Naive thymus-derived CD8-positive, alpha-beta T cell (primary cell): ENCODE data around the gene LSP1. TPM values are rescaled to one million over a fixed set of nuclear protein-coding genes. Genes with fewer than 3 reads are reported as not detected.

Experiments used
- ATAC-seq, 2 donors: fragments of 150-1000 bp; cut with Tn5 transposase in 1 of 2; sonication (Bioruptor Pico), chemical (Tn5 transposase) in 1 of 2; 1 replicate in 1 of 2; 2 replicates in 1 of 2; pipeline ENCODE4 v1.10.0; 2021; ENCODE audit warnings: mild to moderate bottlenecking in 2 of 2, moderate library complexity in 2 of 2
- POLR2A ChIA-PET: fragments of 350-600 bp; sonication (Branson Sonifier 250); formaldehyde crosslinking; loops from one replicate; lab custom pipeline; 2021; ENCODE audit warnings: antibody characterized with exemption; lab: Charles Lee
- DNase-seq, 10 donors: peaks; one replicate each; pipeline versions ENCODE4 v3.0.0 to v3.0.0-alpha.2; 2020 to 2022
- H3K27ac Mint-ChIP-seq, 10 donors: one replicate each; pipeline ENCODE4 v1.8.0; 2020 to 2022; ENCODE audit warnings: mild to moderate bottlenecking in 10 of 10, mixed read lengths in 10 of 10, moderate library complexity in 4 of 10, inconsistent platforms in 1 of 10
- H3K27me3 Mint-ChIP-seq, 5 donors: one replicate each; pipeline ENCODE4 v1.8.0; 2021 to 2022; ENCODE audit warnings: mixed read lengths in 5 of 5
- H3K36me3 Mint-ChIP-seq, 3 donors: one replicate each; pipeline ENCODE4 v1.8.0; 2020 to 2022; ENCODE audit warnings: mixed read lengths in 3 of 3, mild to moderate bottlenecking in 2 of 3, inconsistent platforms in 1 of 3
- H3K4me1 Mint-ChIP-seq, 4 donors: one replicate each; pipeline ENCODE4 v1.8.0; 2021 to 2022; ENCODE audit warnings: mixed read lengths in 4 of 4
- H3K4me3 Mint-ChIP-seq, 10 donors: one replicate each; pipeline ENCODE4 v1.8.0; 2020 to 2022; ENCODE audit warnings: mild to moderate bottlenecking in 10 of 10, mixed read lengths in 10 of 10, moderate library complexity in 6 of 10, inconsistent platforms in 1 of 10
- H3K9me3 Mint-ChIP-seq, 9 donors: one replicate each; pipeline ENCODE4 v1.8.0; 2020 to 2022; ENCODE audit warnings: mixed read lengths in 9 of 9, mild to moderate bottlenecking in 3 of 9, inconsistent platforms in 1 of 9, moderate library complexity in 1 of 9
- polyA plus RNA-seq, 3 donors: library from polyadenylated mRNA; unstranded; fragments of 300-500 nt; fragmentation: Illumina TruSeq; gene quantifications; one replicate each; pipeline ENCODE4 v1.2.3, GENCODE V29; 2021
- total RNA-seq, 8 experiments: library from RNA in 2 of 8; stranded (reverse) in 2 of 8; gene quantifications; one replicate each; pipeline ENCODE4 v1.2.3 and lab custom pipeline; 2021 to 2026

The LSP1 gene
- total and polyA plus RNA-seq, 5 experiments from 2014 or later = 287 to 438 (median 326) TPM

DNA sequence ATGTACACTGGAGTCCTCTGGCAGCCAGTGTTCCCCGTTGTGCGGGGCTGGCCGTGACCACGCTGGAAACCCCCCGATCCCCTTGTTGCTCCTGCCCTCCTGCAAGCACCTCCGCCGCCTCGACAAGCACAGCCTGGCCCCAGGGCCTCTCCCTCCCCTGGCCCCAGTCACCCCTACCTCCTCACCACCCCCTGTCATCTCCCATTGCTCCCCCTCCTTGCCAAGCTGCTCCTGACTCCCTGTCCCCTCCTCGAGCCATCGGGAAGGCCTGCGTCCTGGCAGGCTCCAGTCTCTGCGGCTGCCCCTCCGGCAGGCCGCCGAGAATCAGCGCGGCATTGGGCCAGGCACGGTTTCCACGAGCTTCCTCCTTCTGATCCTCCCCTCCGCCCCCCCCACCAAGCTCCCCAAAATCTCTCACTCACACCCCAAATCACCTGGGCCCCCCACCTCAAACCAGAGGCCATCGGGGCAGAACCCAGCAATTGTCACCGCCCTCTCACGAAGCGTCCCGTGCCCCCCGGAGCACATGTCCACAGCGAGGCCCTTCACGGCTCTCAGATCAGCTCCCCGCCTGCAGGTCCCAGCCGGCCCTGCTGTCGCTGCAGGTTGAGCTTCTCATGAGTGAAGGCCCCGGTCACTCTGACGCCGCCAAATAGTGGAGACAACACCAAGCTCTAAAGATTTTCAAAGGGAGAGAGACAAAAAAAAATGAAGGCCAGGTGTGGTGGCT is 5.7 kb upstream of the LSP1 start:
- H3K4me1 Mint-ChIP-seq = peaks cover 37 to 90% (median 87%) of the 10 kb centered on the region in 4 donors
- H3K9me3 Mint-ChIP-seq = no peaks in the 10 kb centered on the region
- ATAC-seq (no peak), DNase-seq (no peak)
- H3K27ac Mint-ChIP-seq = peak overlapping the region in 8 of 10 donors; percentile 43 to 94 (median 83)
- no peaks in the 10 kb centered on the region for H3K27me3 Mint-ChIP-seq
- H3K36me3 Mint-ChIP-seq = no peaks in the 10 kb centered on the region
- POLR2A ChIA-PET = interaction anchor here (1.2 to 12.6 kb wide), 7 partner anchors 8 to 146 kb away, joined by 3 to 163 read pairs (median 5); partner anchors contain the start of gene PRR33
- H3K4me3 Mint-ChIP-seq = peak overlapping the region in 3 of 10 donors; percentile 35 to 64 (median 55)

DNA sequence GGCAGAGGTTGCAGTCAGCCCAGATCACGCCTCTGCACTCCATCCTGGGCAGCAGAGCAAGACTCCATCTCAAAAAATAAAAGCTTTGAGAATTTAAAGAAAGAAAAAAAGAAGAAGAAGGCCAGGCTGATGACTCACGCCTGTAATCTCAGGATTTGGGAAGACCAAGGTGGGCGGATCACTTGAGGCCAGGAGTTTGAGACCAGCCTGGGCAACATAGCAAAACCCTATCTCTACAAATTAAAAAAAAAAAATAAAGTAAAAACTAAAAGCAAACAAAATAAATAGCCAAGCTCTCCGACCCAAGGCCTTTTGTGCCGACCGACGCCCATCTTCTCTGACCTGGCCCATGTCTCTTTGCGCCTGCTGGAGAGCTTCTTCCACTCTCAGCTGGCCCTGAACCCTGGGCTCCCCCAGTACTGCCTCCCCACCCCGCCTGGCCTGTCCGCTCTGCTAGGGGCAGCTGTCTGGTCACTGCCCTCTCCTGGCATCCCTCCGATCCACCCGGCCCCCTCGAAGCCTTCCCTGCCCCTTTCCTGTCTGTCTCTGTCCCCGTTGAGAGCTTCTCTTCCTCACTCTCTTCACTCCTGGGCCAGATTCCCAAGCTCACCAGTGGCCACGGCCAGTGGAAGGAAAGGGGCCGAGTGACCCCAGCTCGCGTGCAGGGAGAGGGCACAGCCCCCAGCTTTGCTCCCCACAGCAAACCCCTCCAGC is 4.8 kb upstream of the LSP1 start:
- no peak for ATAC-seq
- Mint-ChIP-seq H3K4me1 (peaks cover 43 to 96% (median 94%) of the 10 kb centered on the region in 4 donors), H3K27me3 (no peaks in the 10 kb centered on the region), H3K27ac (peak overlapping the region in 9 of 10 donors; percentile 44 to 100 (median 74)), H3K36me3 (peaks cover 0 to 3% (median 0%) of the 10 kb centered on the region in 3 donors), H3K9me3 (no peaks in the 10 kb centered on the region), H3K4me3 (peak overlapping the region in 5 of 10 donors; percentile 6 to 55 (median 15))
- POLR2A ChIA-PET = interaction anchor here (1.2 to 12.6 kb wide), 6 partner anchors 17 to 147 kb away, joined by 3 to 163 read pairs (median 6); partner anchors contain the start of gene PRR33
- no peak for DNase-seq

- H3K4me3 Mint-ChIP-seq = peak overlapping the region in 7 of 10 donors; percentile 6 to 95 (median 18)
- peaks cover 36 to 94% (median 89%) of the 10 kb centered on the region in 4 donors for H3K4me1 Mint-ChIP-seq
- peak overlapping the region; percentile 63 to 100 (median 94) for H3K27ac Mint-ChIP-seq
- peaks cover 0 to 4% (median 0%) of the 10 kb centered on the region in 3 donors for H3K36me3 Mint-ChIP-seq
- no peaks in the 10 kb centered on the region for H3K9me3 Mint-ChIP-seq
- no peak for DNase-seq
- no peak for ATAC-seq
- H3K27me3 Mint-ChIP-seq = no peaks in the 10 kb centered on the region
- POLR2A ChIA-PET = interaction anchor here (1.2 to 12.6 kb wide), 7 partner anchors 8 to 148 kb away, joined by 3 to 163 read pairs (median 5); partner anchors contain the start of gene PRR33
Observed at GRCh38 chr11:1848640-1849430, 4.0 kb upstream of the LSP1 start.

GRCh38 chr11:1851468-1852180 is 1.3 kb upstream of the LSP1 start:
- Mint-ChIP-seq H3K4me1 (peaks cover 15 to 84% (median 81%) of the 10 kb centered on the region in 4 donors), H3K36me3 (peaks cover 0 to 4% (median 0%) of the 10 kb centered on the region in 3 donors), H3K4me3 (peak overlapping the region; percentile 95 to 100 (median 99)), H3K27ac (peak overlapping the region; percentile 94 to 100 (median 98)), H3K9me3 (no peaks in the 10 kb centered on the region), H3K27me3 (no peaks in the 10 kb centered on the region)
- no peak for ATAC-seq
- DNase-seq = no peak
- POLR2A ChIA-PET = interaction anchor here (0.5 to 12.6 kb wide), 22 partner anchors 9 to 454 kb away, joined by 3 to 163 read pairs (median 5); partner anchors contain the start of genes PRR33 and TNNI2

DNA sequence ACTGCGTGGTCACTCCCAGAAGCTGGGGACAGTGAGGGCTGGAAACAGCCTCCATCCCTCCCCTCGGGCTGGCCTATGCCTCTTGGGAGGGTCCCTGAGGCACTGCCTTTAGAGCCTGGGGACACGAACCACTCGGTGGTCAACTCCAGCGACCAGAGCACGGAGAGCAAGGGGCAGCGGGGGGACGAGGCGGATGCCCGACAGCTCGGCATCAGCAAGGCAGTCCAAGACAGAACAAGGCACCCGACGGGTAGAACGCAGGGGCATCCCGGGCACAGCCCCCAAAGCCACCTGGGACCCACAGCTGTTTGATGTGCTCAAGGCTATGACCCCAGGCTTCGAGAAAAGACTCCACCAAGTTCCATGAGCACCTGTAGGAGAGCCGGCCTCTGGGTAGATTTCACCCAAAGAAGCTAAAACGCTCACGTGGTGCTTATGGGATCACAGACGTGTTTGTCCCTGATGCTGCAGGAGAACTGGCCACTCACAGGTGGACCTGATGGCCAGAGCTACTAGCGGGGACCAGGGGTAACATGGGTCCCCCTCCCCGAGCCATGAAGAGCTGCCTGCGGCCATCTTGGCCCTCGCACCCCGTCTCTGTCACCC is 510 bp upstream of the LSP1 start:
- Mint-ChIP-seq H3K27ac (peak overlapping the region; percentile 93 to 100 (median 98)), H3K36me3 (peaks cover 0 to 4% (median 0%) of the 10 kb centered on the region in 3 donors), H3K9me3 (no peaks in the 10 kb centered on the region), H3K4me1 (peaks cover 14 to 78% (median 77%) of the 10 kb centered on the region in 4 donors), H3K4me3 (peak overlapping the region; percentile 95 to 100 (median 99)), H3K27me3 (no peaks in the 10 kb centered on the region)
- peak in 1 of 2 donors; percentile 6 for ATAC-seq
- no peak for DNase-seq
- POLR2A ChIA-PET = interaction anchor here (0.5 to 12.6 kb wide), 16 partner anchors 11 to 148 kb away, joined by 3 to 163 read pairs (median 8); partner anchors contain the start of genes MRPL23, PRR33 and TNNI2

GRCh38 chr11:1853376-1854131 is 670 bp downstream of the LSP1 start:
- POLR2A ChIA-PET = interaction anchor here (0.6 to 12.6 kb wide), 19 partner anchors 8 to 298 kb away, joined by 3 to 163 read pairs (median 8); partner anchors contain the start of genes MRPL23, PRR33 and TNNI2
- H3K27ac Mint-ChIP-seq = peak overlapping the region; percentile 93 to 100 (median 98)
- no peak for DNase-seq
- H3K4me1 Mint-ChIP-seq = peaks cover 15 to 77% (median 72%) of the 10 kb centered on the region in 4 donors
- H3K36me3 Mint-ChIP-seq = peaks cover 0 to 9% (median 4%) of the 10 kb centered on the region in 3 donors
- H3K9me3 Mint-ChIP-seq = no peaks in the 10 kb centered on the region
- peak overlapping the region; percentile 95 to 100 (median 99) for H3K4me3 Mint-ChIP-seq
- ATAC-seq = no peak
- H3K27me3 Mint-ChIP-seq = no peaks in the 10 kb centered on the region

DNA sequence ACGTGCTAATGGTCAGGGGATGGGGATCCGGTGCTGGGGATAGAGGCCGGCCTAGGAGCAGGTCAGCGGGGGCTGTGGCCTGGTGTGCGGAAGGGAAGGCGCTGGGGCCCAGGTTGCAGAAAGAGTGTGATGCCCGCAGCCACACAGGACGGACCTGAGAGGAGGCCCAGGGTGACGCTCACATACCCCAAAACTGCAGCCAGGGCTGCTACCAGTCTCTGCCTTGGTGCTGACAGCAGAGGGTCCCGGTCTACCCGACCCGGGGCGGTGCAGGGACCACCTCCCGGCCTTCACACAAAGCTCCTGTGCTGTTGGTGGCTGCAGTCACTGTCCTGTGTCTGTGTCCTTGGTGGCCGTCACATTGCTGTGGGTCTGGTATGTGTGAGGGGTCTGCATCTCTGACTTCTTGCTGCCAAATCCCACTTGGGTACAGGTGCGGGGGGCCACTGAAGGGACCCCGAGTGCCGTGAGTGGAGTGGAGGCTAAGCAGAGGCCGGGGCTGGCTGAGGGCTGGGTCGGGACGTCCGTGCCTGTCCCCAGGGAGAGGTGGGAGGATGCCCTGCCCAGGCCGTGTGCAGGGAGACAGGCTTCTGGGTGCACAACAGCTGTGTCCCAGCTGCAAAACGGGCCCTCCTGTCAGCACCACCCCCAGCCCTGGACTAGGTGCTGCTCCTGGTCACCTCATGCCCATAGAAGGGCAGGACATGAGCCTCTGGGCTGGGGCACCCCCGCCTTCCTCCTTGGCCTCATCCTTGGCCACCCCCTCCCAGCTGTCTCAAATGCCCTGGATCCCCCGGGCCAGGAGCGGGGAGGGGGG is 1.5 kb downstream of the LSP1 start:
- Mint-ChIP-seq H3K4me3 (peak overlapping the region; percentile 95 to 100 (median 99)), H3K27ac (peak overlapping the region; percentile 93 to 100 (median 98)), H3K27me3 (no peaks in the 10 kb centered on the region), H3K4me1 (peaks cover 20 to 75% (median 67%) of the 10 kb centered on the region in 4 donors), H3K36me3 (peaks cover 0 to 12% (median 4%) of the 10 kb centered on the region in 3 donors), H3K9me3 (no peaks in the 10 kb centered on the region)
- ATAC-seq (no peak), DNase-seq (no peak)
- POLR2A ChIA-PET = interaction anchor here (0.7 to 12.6 kb wide), 16 partner anchors 8 to 297 kb away, joined by 3 to 163 read pairs (median 12); partner anchors contain the start of genes MRPL23 and PRR33

- H3K4me1 Mint-ChIP-seq = peaks cover 20 to 68% (median 60%) of the 10 kb centered on the region in 4 donors
- peaks cover 0 to 14% (median 4%) of the 10 kb centered on the region in 3 donors for H3K36me3 Mint-ChIP-seq
- peak overlapping the region; percentile 61 to 100 (median 98) for H3K4me3 Mint-ChIP-seq
- DNase-seq (no peak), ATAC-seq (no peak)
- peak overlapping the region in 7 of 10 donors; percentile 34 to 90 (median 48) for H3K27ac Mint-ChIP-seq
- H3K9me3 Mint-ChIP-seq = no peaks in the 10 kb centered on the region
- no peaks in the 10 kb centered on the region for H3K27me3 Mint-ChIP-seq
- POLR2A ChIA-PET = interaction anchor here (1.1 to 12.6 kb wide), 9 partner anchors 9 to 100 kb away, joined by 3 to 163 read pairs (median 14); partner anchors contain the start of gene PRR33
Observed at GRCh38 chr11:1854949-1855885, 2.3 kb downstream of the LSP1 start.

DNA sequence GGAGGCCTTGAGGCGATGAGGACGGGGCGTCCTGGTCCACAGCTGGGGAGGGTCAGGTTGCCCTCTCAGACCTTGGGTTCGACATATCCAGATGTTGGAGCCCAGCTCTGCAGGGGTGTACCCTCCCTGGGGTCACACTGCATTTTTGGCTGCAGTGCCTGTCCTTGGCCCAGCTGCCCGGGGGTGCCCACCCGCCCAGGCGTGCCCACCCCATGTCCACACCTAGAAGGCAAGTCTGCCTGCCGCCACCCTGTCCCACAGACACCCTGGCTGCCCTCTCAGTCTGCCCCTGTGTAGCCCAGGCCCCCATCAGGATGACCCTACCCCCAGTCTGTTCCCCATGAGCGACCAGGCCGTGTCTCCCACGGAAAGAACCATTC is 3.0 kb downstream of the LSP1 start:
- ATAC-seq = no peak

More for the DNA sequence above, 3.0 kb downstream of the LSP1 start:
- Mint-ChIP-seq H3K9me3 (no peaks in the 10 kb centered on the region), H3K4me1 (peaks cover 20 to 61% (median 53%) of the 10 kb centered on the region in 4 donors), H3K27ac (peak overlapping the region; percentile 14 to 90 (median 64)), H3K4me3 (peak overlapping the region; percentile 34 to 100 (median 46)), H3K27me3 (no peaks in the 10 kb centered on the region), H3K36me3 (peaks cover 0 to 14% (median 4%) of the 10 kb centered on the region in 3 donors)
- POLR2A ChIA-PET = interaction anchor here (1.6 to 12.6 kb wide), 5 partner anchors 10 to 100 kb away, joined by 4 to 163 read pairs (median 24); partner anchors contain the start of gene PRR33
- no peak for DNase-seq
